Thyroid gland (tissue), 4 donors: ENCODE data around the gene RDH12. TPM values are rescaled to one million over a fixed set of nuclear protein-coding genes. Genes with fewer than 3 reads are reported as not detected.

Source experiments
- DNase-seq, 2 donors: peaks; one replicate each; pipeline ENCODE4 v3.0.0-alpha.2; 2019
- H3K27ac ChIP-seq, 3 donors: fragments of 200-600 bp; sonication (generic); 1 replicate in 2 of 3; 2 replicates in 1 of 3; pipeline ENCODE4 v1.5.1; 2016 to 2019; ENCODE audit warnings: mild to moderate bottlenecking in 1 of 3, moderate library complexity in 1 of 3
- H3K27me3 ChIP-seq: fragments of 200-600 bp; sonication (generic); one replicate; pipeline ENCODE4 v1.5.1; 2019
- H3K36me3 ChIP-seq, 2 donors: fragments of 200-600 bp; sonication (generic); one replicate each; pipeline ENCODE4 v1.5.1; 2016 to 2019
- H3K4me1 ChIP-seq, 2 donors: fragments of 200-600 bp; sonication (generic); one replicate each; pipeline ENCODE4 v1.5.1; 2017 to 2019
- H3K4me3 ChIP-seq, 3 donors: fragments of 200-600 bp; sonication (generic); replicated peaks in 1 of 3; 1 replicate in 2 of 3; 2 replicates in 1 of 3; pipeline ENCODE4 v1.5.1; 2016; ENCODE audit warnings: mild to moderate bottlenecking in 1 of 3
- H3K9me3 ChIP-seq: fragments of 200-600 bp; sonication (generic); one replicate; pipeline ENCODE4 v1.5.1; 2017
- CTCF ChIP-seq, 6 experiments: fragments of 200-600 bp in 3 of 6; fragments of 450-650 bp in 3 of 6; sonication (generic) in 3 of 6; IDR thresholded peaks; one replicate each; pipeline ENCODE4 v1.5.1; 2016 to 2019; ENCODE audit warnings: antibody characterized with exemption in 6 of 6, mild to moderate bottlenecking in 2 of 6, inconsistent platforms in 1 of 6, moderate library complexity in 1 of 6
- POLR2A ChIP-seq, 2 donors: fragments of 450-650 bp; IDR thresholded peaks; one replicate each; pipeline ENCODE4 v1.6.1; 2017; ENCODE audit warnings: antibody characterized with exemption in 2 of 2, mild to moderate bottlenecking in 2 of 2, moderate library complexity in 1 of 2
- WGBS, 2 donors: methylation state at CpG; one replicate each; pipeline ENCODE4 v1.1.5; 2017; 5-methylcytosine and 5-hydroxymethylcytosine counted together
- intact Hi-C: fragments of 100-400 bp; cut with DNase I; formaldehyde crosslinking; loops from one replicate; pipeline ENCODE4 v1.15.1; 2023
- total RNA-seq, 4 donors: library from RNA; depleted of rRNA; stranded (reverse); fragments of >200 nt; gene quantifications; one replicate each; pipeline ENCODE4 v1.2.3, GENCODE V29; 2016

The RDH12 gene
- total RNA-seq, 4 donors from 2014 or later = 0.22 to 2.9 (median 0.92) TPM; not detected in 1

DNA sequence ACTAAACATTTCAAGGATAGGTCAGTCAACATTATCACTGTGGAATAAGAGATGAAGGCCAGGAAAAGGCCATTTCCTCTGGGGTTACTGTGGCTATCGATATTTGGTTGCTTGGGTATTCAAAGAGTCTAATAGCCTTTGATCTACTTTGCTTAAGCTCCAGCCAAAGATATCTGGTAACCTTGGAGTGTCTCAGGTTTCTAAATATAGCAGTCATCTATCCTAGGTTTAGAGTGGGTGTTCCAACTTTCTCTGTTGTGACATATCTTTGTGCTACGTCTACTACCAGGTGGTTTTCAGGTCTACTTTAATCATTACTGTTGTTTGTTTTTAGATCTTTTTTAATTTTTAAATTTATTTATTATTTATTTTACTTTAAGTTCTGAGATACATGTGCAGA is 42.4 kb downstream of the RDH12 start:
- DNase-seq = no peak
- no peaks in the 10 kb centered on the region for H3K27me3 ChIP-seq
- no peak overlapping the region for H3K4me3 ChIP-seq
- H3K27ac ChIP-seq = no peak overlapping the region
- 71 to 81% methylated on average over 2 of the region's 2 CpGs for WGBS, 2 donors
- no peaks in the 10 kb centered on the region for H3K4me1 ChIP-seq
- peaks cover 0 to 8% of the 10 kb centered on the region in 2 donors for H3K36me3 ChIP-seq
- no peaks in the 10 kb centered on the region for H3K9me3 ChIP-seq
- intact Hi-C loops = no loop called here
- TF ChIP-seq CTCF (IDR thresholded peaks at IDR 0.05) (no peak), POLR2A (IDR thresholded peaks at IDR 0.05) (no peak)

GRCh38 chr14:67746927-67747326 is 45.2 kb downstream of the RDH12 start:
- H3K9me3 ChIP-seq = no peaks in the 10 kb centered on the region
- no peak overlapping the region for H3K27ac ChIP-seq
- H3K36me3 ChIP-seq = peaks cover 27 to 33% of the 10 kb centered on the region in 2 donors
- DNase-seq = no peak
- TF ChIP-seq CTCF (IDR thresholded peaks at IDR 0.05) (no peak), POLR2A (IDR thresholded peaks at IDR 0.05) (no peak)
- 92 to 94% methylated on average over 1 of the region's 1 CpG for WGBS, 2 donors
- no peaks in the 10 kb centered on the region for H3K4me1 ChIP-seq
- no peaks in the 10 kb centered on the region for H3K27me3 ChIP-seq
- H3K4me3 ChIP-seq = no peak overlapping the region
- intact Hi-C loops = no loop called here

DNA sequence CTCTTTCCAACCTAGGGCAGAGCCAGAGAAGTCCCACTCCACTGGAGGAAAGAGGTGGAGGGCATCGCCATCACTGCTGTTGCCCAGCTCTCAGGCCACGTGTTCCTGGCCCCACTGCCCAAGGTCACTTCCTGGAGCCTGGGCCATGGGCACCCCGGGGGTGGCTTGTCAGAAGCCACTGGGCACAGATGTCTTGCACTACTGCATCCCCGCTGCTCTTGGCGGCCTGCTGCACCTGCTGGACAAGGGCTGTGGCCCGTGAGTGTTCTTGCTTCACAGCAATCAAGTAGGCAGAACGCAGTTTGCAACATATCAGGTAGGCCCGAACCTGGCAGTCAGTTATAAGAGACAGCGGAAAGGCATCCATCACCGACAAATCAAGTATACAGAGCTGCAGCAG is 46.6 kb downstream of the RDH12 start:
- Histone ChIP-seq H3K27me3 (no peaks in the 10 kb centered on the region), H3K4me3 (no peak overlapping the region), H3K36me3 (peaks cover 40 to 46% of the 10 kb centered on the region in 2 donors), H3K4me1 (no peaks in the 10 kb centered on the region), H3K9me3 (no peaks in the 10 kb centered on the region), H3K27ac (no peak overlapping the region)
- no peak for TF ChIP-seq CTCF (IDR thresholded peaks at IDR 0.05)
- no peak for TF ChIP-seq POLR2A (IDR thresholded peaks at IDR 0.05)
- 87 to 90% methylated on average over 9 to 10 of the region's 10 CpGs for WGBS, 2 donors
- peak; percentile 19 to 64 for DNase-seq
- intact Hi-C loops = no loop called here

DNA sequence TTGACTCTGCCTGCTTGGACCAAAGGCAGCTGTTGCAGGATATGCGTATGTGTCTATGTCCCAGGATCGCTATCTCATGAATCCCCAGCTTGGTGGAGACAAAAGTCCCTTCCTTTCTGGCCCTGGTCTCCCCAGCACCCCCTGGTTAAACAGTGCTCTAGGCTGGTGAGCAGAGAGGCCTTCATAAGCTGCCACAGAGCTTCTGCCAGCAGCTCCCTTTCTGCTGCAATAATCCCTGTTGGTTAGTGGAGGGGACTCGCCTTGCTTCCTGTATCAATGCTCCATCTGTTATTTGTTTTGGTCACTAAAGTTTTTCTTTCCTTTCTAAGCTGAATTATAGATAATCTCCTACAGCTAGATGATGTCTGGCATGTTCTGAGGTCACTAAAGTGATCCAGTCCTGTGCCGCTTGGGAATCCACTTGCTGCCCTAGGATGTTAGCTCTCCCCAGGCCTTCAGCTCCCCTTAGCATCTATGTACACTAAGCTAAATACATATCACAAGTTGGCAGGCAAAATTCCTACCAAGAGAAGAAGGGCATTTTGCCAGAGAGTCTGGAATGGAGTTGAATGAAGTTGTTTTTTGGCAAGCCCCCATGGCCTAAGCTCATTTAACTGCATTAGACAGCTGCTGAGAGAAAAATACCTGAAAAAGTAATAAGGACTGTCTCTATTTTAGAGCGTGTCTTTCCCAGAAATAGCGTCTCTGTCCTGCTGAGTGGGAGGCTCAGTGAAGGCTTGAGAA is 47.8 kb downstream of the RDH12 start:
- DNase-seq = peak in 1 of 2 donors; percentile 14
- 83 to 97% methylated on average over 6 of the region's 6 CpGs for WGBS, 2 donors
- H3K27ac ChIP-seq = no peak overlapping the region
- intact Hi-C loops = no loop called here
- H3K9me3 ChIP-seq = no peaks in the 10 kb centered on the region
- H3K4me3 ChIP-seq = no peak overlapping the region
- no peaks in the 10 kb centered on the region for H3K4me1 ChIP-seq
- no peaks in the 10 kb centered on the region for H3K27me3 ChIP-seq
- TF ChIP-seq CTCF (IDR thresholded peaks at IDR 0.05) (no peak), POLR2A (IDR thresholded peaks at IDR 0.05) (no peak)
- H3K36me3 ChIP-seq = peaks cover 52 to 58% of the 10 kb centered on the region in 2 donors

- Histone ChIP-seq H3K27me3 (no peaks in the 10 kb centered on the region), H3K27ac (no peak overlapping the region), H3K4me3 (no peak overlapping the region), H3K36me3 (peaks cover 39 to 52% of the 10 kb centered on the region in 2 donors), H3K4me1 (no peaks in the 10 kb centered on the region), H3K9me3 (no peaks in the 10 kb centered on the region)
- DNase-seq = no peak
- WGBS, 2 donors = 80 to 89% methylated on average over 1 of the region's 1 CpG
- intact Hi-C loops = no loop called here
- TF ChIP-seq CTCF (IDR thresholded peaks at IDR 0.05) (no peak), POLR2A (IDR thresholded peaks at IDR 0.05) (no peak)
Measured at GRCh38 chr14:67756496-67756895, 54.8 kb downstream of the RDH12 start.
